Fibroblast of pulmonary artery (primary cell): Measurements from ENCODE around the gene SMIM8.

Experiments used
- DNase-seq: peaks from one replicate; pipeline ENCODE4 v3.0.0-alpha.2; 2010; ENCODE audit warnings: low read depth
- H3K4me3 ChIP-seq: replicated peaks from 2 replicates; pipeline ENCODE4 v1.5.1; 2011; ENCODE audit warnings: low read depth, mild to moderate bottlenecking, control low read depth, low read length, moderate library complexity
- CTCF ChIP-seq: IDR thresholded peaks from 2 replicates; pipeline ENCODE4 v1.5.1; 2011; ENCODE audit warnings: mild to moderate bottlenecking, control low read depth, low read length, inconsistent platforms; ENCODE audit errors: missing control alignments

Gene SMIM8

GRCh38 chr6:87322304-87323212 lies at the start of gene SMIM8:
TSS of gene SMIM8 (plus strand) at chr6:87322588. CDS start at chr6:87337032, 14,444 bp downstream.
- peak; percentile 72 for DNase-seq
- TF ChIP-seq CTCF = peak; percentile 60
- peak within 1 kb of the TSS; percentile 99 for H3K4me3 ChIP-seq

GRCh38 chr6:87274660-87275274 lies 47.6 kb upstream of the SMIM8 start:
- no peak overlapping the region for H3K4me3 ChIP-seq
- peak; percentile 73 for DNase-seq
- no peak for TF ChIP-seq CTCF

- TF ChIP-seq CTCF = no peak
- H3K4me3 ChIP-seq = no peak overlapping the region
- DNase-seq = no peak
Observed at GRCh38 chr6:87276624-87277023, 45.8 kb upstream of the SMIM8 start.

GRCh38 chr6:87277123-87277522 lies 45.3 kb upstream of the SMIM8 start:
- no peak overlapping the region for H3K4me3 ChIP-seq
- peak; percentile 15 for TF ChIP-seq CTCF
- peak; percentile 27 for DNase-seq

- H3K4me3 ChIP-seq = no peak overlapping the region
- DNase-seq = no peak
- no peak for TF ChIP-seq CTCF
Observed at GRCh38 chr6:87279196-87279595, 43.2 kb upstream of the SMIM8 start.

- no peak for TF ChIP-seq CTCF
- no peak overlapping the region for H3K4me3 ChIP-seq
- no peak for DNase-seq
Observed at GRCh38 chr6:87281426-87281825, 41.0 kb upstream of the SMIM8 start.
